Measurements from ENCODE around the gene PRSS22.

The PRSS22 gene

DNA sequence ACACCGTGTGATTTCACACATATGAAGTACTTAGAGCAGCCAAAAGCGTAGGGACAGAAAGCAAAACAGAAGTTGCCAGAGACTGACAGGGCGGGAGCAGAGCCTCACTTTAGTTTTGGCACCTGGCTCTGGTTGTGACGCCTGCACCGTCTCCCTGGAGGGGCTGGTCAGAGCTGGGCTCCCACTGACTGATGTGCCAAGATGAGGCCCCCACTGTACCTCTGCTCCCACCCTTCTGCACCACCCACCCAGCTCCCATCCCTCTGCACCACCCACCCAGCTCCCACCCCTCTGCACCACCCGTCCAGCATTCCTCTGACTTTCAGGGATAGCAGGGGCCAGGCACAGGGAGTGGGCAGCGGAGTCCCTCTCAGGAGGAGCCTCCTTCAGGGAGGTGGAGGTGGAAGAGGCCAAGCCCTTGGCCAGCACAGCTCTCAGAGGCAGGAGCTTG is 44.2 kb downstream of the PRSS22 start:
- DNase-seq = no peak

DNA sequence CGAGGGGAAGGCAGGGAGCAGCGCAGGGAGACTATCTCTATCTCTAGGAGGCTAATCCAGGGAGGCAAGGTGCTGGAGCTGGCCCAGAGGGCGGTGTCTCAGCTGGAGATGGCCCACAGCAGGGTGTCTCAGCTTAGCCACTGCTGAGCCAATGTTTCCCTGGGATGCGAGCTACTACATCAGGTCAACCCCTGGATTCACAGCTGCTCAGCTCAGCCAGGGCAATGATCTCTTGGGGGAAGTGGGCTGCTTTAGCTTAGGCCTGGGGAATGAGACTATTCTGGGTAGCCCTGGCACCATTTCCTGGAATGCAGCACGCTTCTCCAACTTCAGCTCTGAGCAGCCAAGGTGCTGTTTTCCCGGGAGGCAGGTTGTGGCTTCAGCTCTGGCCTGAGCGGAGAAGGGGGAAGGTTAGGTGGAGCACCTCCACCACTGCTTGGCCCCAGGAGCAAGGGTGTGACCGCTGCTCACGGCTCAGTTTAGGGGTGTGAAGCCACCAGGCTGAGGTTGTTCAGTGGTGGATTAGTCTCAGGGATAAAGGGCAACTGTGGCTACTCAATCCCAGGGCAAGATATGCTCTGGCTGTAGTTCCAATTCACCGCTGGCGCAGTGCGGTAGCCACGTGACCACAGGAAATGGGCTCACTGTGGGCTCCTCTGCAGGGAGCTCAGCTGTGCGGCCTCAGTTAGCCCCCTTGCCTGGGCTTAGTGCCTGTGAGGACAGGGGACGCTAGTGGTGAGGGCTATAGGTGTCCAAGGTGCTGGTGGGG is 46.1 kb downstream of the PRSS22 start:
- DNase-seq = no peak

DNA sequence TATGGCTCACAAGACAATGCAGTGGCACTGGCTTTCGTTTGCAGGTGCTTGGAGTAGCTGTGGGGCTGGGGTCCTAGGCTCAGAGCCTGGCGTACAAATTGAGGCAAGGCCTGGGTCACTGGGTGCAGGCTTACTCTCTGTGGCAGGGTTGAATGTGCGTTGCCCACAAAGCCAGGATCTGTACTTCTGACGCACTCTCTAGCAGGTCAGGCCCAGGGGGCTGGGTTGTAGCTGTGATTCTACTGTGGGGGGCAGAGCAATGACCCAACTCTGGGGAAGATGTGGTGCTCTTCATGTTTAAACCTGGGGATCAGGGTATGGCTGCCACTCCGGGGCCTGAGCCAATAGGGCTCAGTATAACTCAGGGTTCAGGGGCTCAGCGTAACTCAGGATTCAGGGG is 47.3 kb downstream of the PRSS22 start:
- no peak for DNase-seq

DNA sequence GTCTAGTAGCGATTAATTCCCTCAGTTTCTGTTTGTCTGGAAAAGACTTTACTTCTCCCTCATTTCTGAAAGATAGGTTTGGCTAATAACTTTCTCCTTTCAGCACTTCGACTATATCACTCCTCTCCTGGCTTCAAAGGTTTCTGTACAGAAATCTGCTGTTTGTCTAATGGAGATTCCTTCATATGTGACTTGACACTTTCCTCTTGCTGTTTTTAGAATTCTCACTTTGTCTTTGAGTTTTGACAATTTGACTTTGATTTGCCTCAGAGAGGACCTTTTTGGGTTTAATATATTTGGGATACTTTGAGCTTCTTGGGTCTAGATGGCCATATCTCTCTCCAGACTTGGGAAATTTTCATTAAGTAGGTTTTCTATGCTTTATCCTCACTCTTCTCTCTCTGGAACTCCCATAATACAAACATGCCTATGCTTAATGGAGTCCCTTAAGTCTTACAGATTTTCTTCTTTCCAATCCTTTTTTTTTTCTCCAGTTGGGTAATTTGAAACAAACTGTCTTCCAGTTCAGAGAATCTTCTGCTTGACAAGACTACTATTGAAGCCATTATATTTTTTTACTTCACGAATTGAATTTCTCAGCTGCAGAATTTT is 48.7 kb downstream of the PRSS22 start:
- DNase-seq = no peak

DNA sequence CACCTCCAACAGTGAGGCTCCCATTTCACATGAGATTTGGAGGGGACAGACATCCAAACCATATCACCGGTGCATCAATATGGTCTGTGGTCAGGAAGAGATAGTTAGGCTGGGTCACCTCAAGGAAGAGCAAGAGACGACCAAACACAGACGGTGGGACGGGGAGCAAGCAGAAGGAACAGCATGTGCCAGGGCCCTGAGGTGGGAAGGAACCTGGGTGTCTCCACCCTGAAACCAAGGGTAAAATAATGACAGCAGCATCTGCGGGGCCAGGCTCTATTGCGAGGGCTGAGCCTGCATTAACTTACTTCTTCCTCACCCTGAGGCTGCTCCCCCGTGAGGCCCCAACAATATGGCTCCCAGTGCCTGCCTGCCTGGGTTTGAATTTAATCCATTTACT is 49.8 kb downstream of the PRSS22 start:
- DNase-seq = no peak

DNA sequence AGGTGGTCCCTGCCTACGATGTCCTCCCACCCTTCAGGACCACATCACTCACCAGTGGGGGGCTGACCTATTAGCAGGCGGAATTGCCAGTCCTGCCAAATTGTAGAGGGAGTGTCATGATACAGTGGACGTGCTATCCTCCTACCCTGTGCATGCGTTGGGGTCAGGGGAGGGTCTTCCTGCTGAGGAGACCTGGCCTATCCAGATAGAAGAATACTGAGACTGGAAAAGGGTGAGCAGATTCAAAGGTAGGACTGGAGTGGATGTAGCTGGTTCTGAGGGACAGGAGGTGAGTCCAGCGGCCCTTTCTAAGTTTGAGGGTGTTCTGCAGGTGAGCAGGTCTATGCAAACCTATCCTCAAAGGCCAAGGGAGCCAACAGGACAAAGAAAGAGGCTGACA is 51.7 kb downstream of the PRSS22 start:
- DNase-seq = no peak

DNA sequence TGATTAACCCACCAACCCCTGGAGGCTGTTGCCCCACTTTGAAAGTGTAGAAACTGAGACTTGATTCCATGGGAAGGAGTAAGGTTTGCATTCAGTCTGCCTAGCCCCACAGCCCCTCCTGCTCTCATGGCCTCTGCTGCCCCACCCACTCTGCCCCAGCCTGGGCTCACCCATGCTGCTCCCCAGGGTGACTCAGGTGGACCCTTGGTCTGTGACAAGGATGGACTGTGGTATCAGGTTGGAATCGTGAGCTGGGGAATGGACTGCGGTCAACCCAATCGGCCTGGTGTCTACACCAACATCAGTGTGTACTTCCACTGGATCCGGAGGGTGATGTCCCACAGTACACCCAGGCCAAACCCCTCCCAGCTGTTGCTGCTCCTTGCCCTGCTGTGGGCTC is 53.2 kb downstream of the PRSS22 start:
- DNase-seq = no peak

DNA sequence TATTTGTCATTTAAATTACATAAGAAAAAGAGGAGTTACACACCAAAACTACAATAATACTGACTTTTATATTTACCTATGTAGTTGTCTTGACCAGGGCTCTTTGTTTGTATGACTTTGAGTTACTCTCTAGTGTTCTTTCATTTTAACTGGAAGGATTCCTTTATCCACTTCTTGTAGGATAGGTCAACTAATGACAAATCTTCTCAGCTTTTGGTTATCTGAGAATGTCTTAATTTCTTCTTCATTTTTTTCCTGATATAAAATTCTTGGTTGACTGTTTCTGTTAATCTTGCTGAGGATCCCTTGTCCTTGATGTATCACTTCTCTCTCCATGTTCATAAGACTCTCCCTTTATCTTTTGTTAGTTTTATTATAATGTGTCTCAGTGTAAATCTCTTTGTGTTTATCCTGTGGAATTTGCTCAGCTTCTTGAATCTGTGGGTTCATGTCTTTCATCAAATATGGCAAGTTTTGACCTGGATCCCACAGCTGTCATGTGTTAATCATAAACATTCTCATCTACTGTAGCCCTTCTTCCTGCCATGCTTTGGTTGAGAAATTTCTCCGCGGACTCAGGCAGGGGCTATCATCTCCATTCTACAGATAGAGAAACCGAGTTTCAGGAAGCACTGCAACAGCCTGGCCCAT is 54.3 kb downstream of the PRSS22 start:
- DNase-seq = no peak
